OCI-LY7 (cell line): ENCODE measurements around the gene CNIH3. TPM values are rescaled to one million over a fixed set of nuclear protein-coding genes. Genes with fewer than 3 reads are reported as not detected.

ENCODE experiments used
- BruUV-seq: library from RNA; stranded (reverse); fragments of 400-500 nt; replicated peaks from 2 replicates; lab custom pipeline; 2021; lab: Mats Ljungman, UMichigan
- CTCF ChIA-PET: fragments of 300-600 bp; sonication (Branson Sonifier 250); formaldehyde crosslinking; loops from one replicate; lab custom pipeline; 2022; ENCODE audit warnings: antibody characterized with exemption; ENCODE audit not compliant: unreplicated experiment; lab: Charles Lee
- POLR2A ChIA-PET: fragments of 300-600 bp; sonication (Branson Sonifier 250); formaldehyde crosslinking; loops from one replicate; lab custom pipeline; 2022; ENCODE audit warnings: antibody characterized with exemption; lab: Charles Lee
- DNase-seq: peaks from one replicate; pipeline ENCODE4 v3.0.0-alpha.2; 2015; ENCODE audit warnings: low spot score
- H2AFZ ChIP-seq: fragments of 200-600 bp; sonication (generic), shearing (Covaris generic); 2 replicates; pipeline ENCODE4 v1.6.1; 2014; ENCODE audit warnings: mild to moderate bottlenecking, antibody characterized with exemption, low read length, moderate library complexity
- H3K27ac ChIP-seq: fragments of 200-600 bp; sonication (generic); 2 replicates; pipeline ENCODE4 v1.5.1; 2014; ENCODE audit warnings: mixed run types, low read depth, mild to moderate bottlenecking, moderate library complexity, low read length, inconsistent platforms; ENCODE audit not compliant: poor library complexity, severe bottlenecking
- H3K36me3 ChIP-seq: fragments of 200-600 bp; sonication (generic); 2 replicates; pipeline ENCODE4 v1.6.1; 2014; ENCODE audit warnings: mild to moderate bottlenecking, antibody characterized with exemption, low read length, moderate library complexity, mixed read lengths; ENCODE audit not compliant: insufficient read depth
- H3K4me1 ChIP-seq: fragments of 200-600 bp; sonication (generic); 2 replicates; pipeline ENCODE4 v1.5.1; 2014; ENCODE audit warnings: mild to moderate bottlenecking, low read length; ENCODE audit not compliant: insufficient read depth, poor library complexity, severe bottlenecking
- H3K4me2 ChIP-seq: fragments of 200-600 bp; sonication (generic); 2 replicates; pipeline ENCODE4 v1.6.1; 2014; ENCODE audit warnings: mild to moderate bottlenecking, low read length
- H3K4me3 ChIP-seq: fragments of 200-600 bp; sonication (generic); 2 replicates; pipeline ENCODE4 v1.5.1; 2014; ENCODE audit warnings: mild to moderate bottlenecking, low read depth, low read length; ENCODE audit not compliant: poor library complexity, severe bottlenecking
- H3K79me2 ChIP-seq: fragments of 200-600 bp; sonication (generic); 2 replicates; pipeline ENCODE4 v1.6.1; 2016; ENCODE audit warnings: low read depth, mild to moderate bottlenecking, low read length, moderate library complexity, mixed read lengths; ENCODE audit not compliant: insufficient read depth
- H3K9me2 ChIP-seq: fragments of 200-600 bp; sonication (generic); 2 replicates; pipeline ENCODE4 v1.6.1; 2016; ENCODE audit warnings: mild to moderate bottlenecking, low read length, mixed read lengths; ENCODE audit not compliant: insufficient read depth
- H3K9me3 ChIP-seq: fragments of 200-600 bp; sonication (generic); 2 replicates; pipeline ENCODE4 v1.6.1; 2014; ENCODE audit warnings: mild to moderate bottlenecking, mixed run types, low read length, mixed read lengths
- H4K20me1 ChIP-seq: fragments of 200-600 bp; sonication (generic); 2 replicates; pipeline ENCODE4 v1.6.1; 2014; ENCODE audit warnings: mild to moderate bottlenecking, antibody characterized with exemption, low read length, moderate library complexity, mixed read lengths; ENCODE audit not compliant: insufficient read depth
- CTCF ChIP-seq: fragments of 200-600 bp; sonication (generic); conservative IDR thresholded peaks from 2 replicates; pipeline ENCODE4 v1.5.1; 2014; ENCODE audit warnings: mild to moderate bottlenecking, antibody characterized with exemption, low read length, moderate library complexity, mixed read lengths
- EZH2phosphoT487 ChIP-seq: fragments of 200-600 bp; sonication (generic); IDR thresholded peaks from 2 replicates; pipeline ENCODE4 v1.6.1; 2018; ENCODE audit warnings: low read depth, borderline replicate concordance, mild to moderate bottlenecking, mixed run types, antibody characterized with exemption, low read length, moderate library complexity, mixed read lengths
- intact Hi-C: fragments of 100-400 bp; cut with micrococcal nuclease; formaldehyde crosslinking; loops from one replicate; pipeline ENCODE4 v1.10.0; 2022; ENCODE audit not compliant: unreplicated experiment
- total RNA-seq, 2 experiments: library from RNA; depleted of rRNA in 1 of 2; stranded (reverse); fragments of >200 nt in 1 of 2; shearing (Covaris generic) in 1 of 2; gene quantifications; 2 replicates each; pipeline ENCODE4 v1.2.3, GENCODE V29; 2014 to 2022

The CNIH3 gene
- total RNA-seq, 2 experiments from 2014 or later: 1.9 to 2.4 TPM

GRCh38 chr1:224671076-224671475, 55.0 kb downstream of the CNIH3 start:
- intact Hi-C loops: no loop called here
- no peaks in the 10 kb centered on the region for H3K36me3 ChIP-seq
- ChIA-PET CTCF (no interaction called here), POLR2A (no interaction called here)
- H3K79me2 ChIP-seq: no peaks in the 10 kb centered on the region
- no peaks in the 10 kb centered on the region for H3K9me3 ChIP-seq
- BruUV-seq: no TSS peak
- H4K20me1 ChIP-seq: no peaks in the 10 kb centered on the region
- H3K4me3 ChIP-seq: no peak overlapping the region
- H2AFZ ChIP-seq: no peak overlapping the region
- DNase-seq: no peak
- TF ChIP-seq EZH2phosphoT487 (no peak), CTCF (no peak)
- H3K27ac ChIP-seq: no peak overlapping the region
- H3K4me2 ChIP-seq: no peak overlapping the region
- H3K9me2 ChIP-seq: no peaks in the 10 kb centered on the region
- no peaks in the 10 kb centered on the region for H3K4me1 ChIP-seq

- no TSS peak for BruUV-seq
- H3K27ac ChIP-seq: no peak overlapping the region
- H3K4me3 ChIP-seq: no peak overlapping the region
- no peaks in the 10 kb centered on the region for H3K9me3 ChIP-seq
- H3K4me1 ChIP-seq: no peaks in the 10 kb centered on the region
- H4K20me1 ChIP-seq: no peaks in the 10 kb centered on the region
- no peak for TF ChIP-seq CTCF
- TF ChIP-seq EZH2phosphoT487: no peak
- ChIA-PET CTCF (no interaction called here), POLR2A (no interaction called here)
- no peaks in the 10 kb centered on the region for H3K36me3 ChIP-seq
- no peak for DNase-seq
- intact Hi-C loops: no loop called here
- H3K4me2 ChIP-seq: no peak overlapping the region
- no peaks in the 10 kb centered on the region for H3K79me2 ChIP-seq
- no peak overlapping the region for H2AFZ ChIP-seq
- H3K9me2 ChIP-seq: no peaks in the 10 kb centered on the region
Observed at GRCh38 chr1:224673141-224673540, 57.0 kb downstream of the CNIH3 start.

GRCh38 chr1:224675590-224675989, 59.5 kb downstream of the CNIH3 start:
- TF ChIP-seq CTCF: no peak
- TF ChIP-seq EZH2phosphoT487: no peak
- Histone ChIP-seq H3K36me3 (no peaks in the 10 kb centered on the region), H2AFZ (no peak overlapping the region), H3K9me3 (no peaks in the 10 kb centered on the region), H3K79me2 (no peaks in the 10 kb centered on the region), H4K20me1 (no peaks in the 10 kb centered on the region), H3K4me3 (no peak overlapping the region), H3K4me1 (no peaks in the 10 kb centered on the region), H3K9me2 (no peaks in the 10 kb centered on the region), H3K4me2 (no peak overlapping the region), H3K27ac (no peak overlapping the region)
- POLR2A ChIA-PET: no interaction called here
- CTCF ChIA-PET: no interaction called here
- BruUV-seq: no TSS peak
- DNase-seq: no peak
- intact Hi-C loops: no loop called here
